Activated T-helper 17 cell treated with anti-CD3 and anti-CD28 coated beads, Interleukin-2, amount 50 U/mL, for 72 hours (primary cell): Measurements from ENCODE around the gene TNFRSF1B. TPM values are rescaled to one million over a fixed set of nuclear protein-coding genes. Genes with fewer than 3 reads are reported as not detected.

ENCODE experiments used
- ATAC-seq: fragments of 150-1000 bp; cut with Tn5 transposase; replicated peaks from 2 replicates; pipeline ENCODE4 v1.10.0; 2021; ENCODE audit warnings: mild to moderate bottlenecking, moderate library complexity
- H3K27ac Mint-ChIP-seq: one replicate; pipeline ENCODE4 v1.8.0; 2022; ENCODE audit warnings: mixed read lengths
- H3K27me3 Mint-ChIP-seq: one replicate; pipeline ENCODE4 v1.8.0; 2022; ENCODE audit warnings: mixed read lengths
- H3K36me3 Mint-ChIP-seq: one replicate; pipeline ENCODE4 v1.8.0; 2022; ENCODE audit warnings: low read depth, mild to moderate bottlenecking, mixed read lengths
- H3K4me1 Mint-ChIP-seq: one replicate; pipeline ENCODE4 v1.8.0; 2022; ENCODE audit warnings: mixed read lengths
- H3K4me3 Mint-ChIP-seq: one replicate; pipeline ENCODE4 v1.8.0; 2022; ENCODE audit warnings: mild to moderate bottlenecking, mixed read lengths
- H3K9me3 Mint-ChIP-seq: one replicate; pipeline ENCODE4 v1.8.0; 2022; ENCODE audit warnings: mixed read lengths
- total RNA-seq, 2 donors: library from RNA; stranded (reverse); gene quantifications; one replicate each; pipeline ENCODE4 v1.2.3, GENCODE V29; 2022

The TNFRSF1B gene
- total RNA-seq, 2 donors from 2014 or later: 291 to 379 TPM

DNA sequence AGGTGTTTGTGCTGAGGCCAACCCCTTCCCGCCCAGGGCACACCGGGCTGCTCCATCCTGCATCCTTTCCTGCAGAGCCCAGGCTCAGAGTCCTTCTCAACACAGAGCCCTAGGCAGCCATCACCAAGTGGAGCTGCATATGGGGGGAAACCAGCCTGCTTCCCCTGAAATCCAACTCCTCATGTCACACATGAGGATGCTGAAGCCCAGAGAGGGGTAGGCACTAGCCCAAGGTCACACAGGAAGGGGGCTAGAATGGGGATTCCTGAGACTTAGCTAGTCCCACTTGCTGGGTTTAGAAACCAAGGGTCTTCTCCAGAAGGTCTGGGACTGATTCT is 5.5 kb upstream of the TNFRSF1B start:
- ATAC-seq: no peak

DNA sequence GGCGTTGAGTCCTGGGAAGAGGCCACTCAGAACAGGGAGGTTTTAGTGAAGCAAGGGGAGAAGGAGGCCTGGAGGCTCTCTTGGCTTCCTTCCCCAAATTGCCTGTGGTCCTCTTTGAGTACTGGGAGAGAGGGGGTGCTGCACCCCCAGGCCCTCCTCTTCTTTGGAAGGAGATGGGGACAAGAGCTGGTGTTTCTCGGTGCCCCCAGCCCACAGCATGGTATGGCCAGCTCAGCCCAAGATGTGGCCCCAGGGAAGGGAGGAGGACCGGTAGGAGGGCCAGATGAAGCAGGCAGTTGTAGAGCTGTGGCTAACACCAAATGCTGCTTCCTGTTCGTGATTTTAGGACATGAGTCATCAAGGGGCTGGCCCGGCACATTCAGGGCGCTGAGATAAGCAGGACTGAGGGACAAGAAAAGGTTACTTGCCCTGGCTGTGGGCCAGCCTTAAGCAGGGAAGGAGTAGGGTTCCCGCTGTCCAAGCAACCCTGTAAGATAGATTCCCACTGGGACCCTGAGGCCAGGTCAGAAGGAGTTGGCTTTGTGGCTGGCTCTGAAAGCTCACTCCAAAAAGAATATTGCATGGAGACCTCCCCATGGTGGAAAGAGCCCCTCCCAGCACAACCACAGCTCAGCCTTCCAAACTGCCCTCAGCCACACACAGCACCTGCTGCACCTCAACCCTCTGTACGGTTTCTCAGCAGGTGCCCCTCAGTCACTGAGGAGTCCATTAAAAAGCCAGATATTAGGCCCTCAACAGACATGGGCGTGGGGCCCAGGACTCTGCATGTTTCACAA is 4.9 kb upstream of the TNFRSF1B start:
- no peaks in the 10 kb centered on the region for H3K9me3 Mint-ChIP-seq
- H3K4me3 Mint-ChIP-seq: peak overlapping the region; percentile 78
- no peaks in the 10 kb centered on the region for H3K27me3 Mint-ChIP-seq
- H3K4me1 Mint-ChIP-seq: peaks cover 43% of the 10 kb centered on the region
- ATAC-seq: peak; percentile 78
- peaks cover 9% of the 10 kb centered on the region for H3K36me3 Mint-ChIP-seq
- peak overlapping the region; percentile 85 for H3K27ac Mint-ChIP-seq

More for the DNA sequence above, 5.5 kb upstream of the TNFRSF1B start:
- peaks cover 43% of the 10 kb centered on the region for H3K4me1 Mint-ChIP-seq
- peak overlapping the region; percentile 78 for H3K4me3 Mint-ChIP-seq
- no peaks in the 10 kb centered on the region for H3K9me3 Mint-ChIP-seq
- no peaks in the 10 kb centered on the region for H3K27me3 Mint-ChIP-seq
- H3K27ac Mint-ChIP-seq: peak overlapping the region; percentile 85
- peaks cover 5% of the 10 kb centered on the region for H3K36me3 Mint-ChIP-seq

DNA sequence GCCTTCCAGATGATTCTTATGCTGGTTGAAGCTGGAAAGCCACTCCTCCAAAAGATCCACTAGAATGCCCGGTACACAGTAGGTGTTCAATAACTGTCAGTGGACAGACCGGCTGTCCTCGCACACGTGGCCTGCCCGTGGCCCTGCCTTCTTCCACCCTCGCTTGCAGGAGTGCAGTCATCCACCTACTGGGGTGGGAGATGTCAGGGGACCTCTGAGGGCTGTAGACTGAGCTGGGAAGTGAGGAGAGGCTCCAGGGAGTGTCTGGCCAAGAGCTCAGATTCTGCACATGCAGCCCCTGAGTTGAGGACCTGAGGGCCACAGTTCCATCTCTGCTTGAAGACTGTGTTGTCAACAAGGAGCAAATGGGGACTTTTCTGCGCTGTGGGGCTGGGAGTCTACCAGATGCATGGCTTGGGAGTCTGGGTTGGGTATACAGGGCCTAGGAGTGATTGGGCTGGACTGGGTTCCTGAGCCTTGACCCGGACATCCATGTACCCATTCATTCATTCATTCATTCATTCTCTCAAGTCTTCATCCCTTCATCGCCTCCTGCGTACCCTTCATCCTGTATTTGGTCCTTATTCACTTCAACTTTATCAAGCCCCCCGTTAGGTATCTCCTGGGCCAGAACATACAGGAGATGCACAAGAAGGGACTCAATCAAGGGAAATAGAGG is 4.2 kb upstream of the TNFRSF1B start:
- H3K27ac Mint-ChIP-seq: peak overlapping the region; percentile 85
- ATAC-seq: no peak
- H3K27me3 Mint-ChIP-seq: no peaks in the 10 kb centered on the region
- H3K9me3 Mint-ChIP-seq: no peaks in the 10 kb centered on the region
- H3K36me3 Mint-ChIP-seq: peaks cover 13% of the 10 kb centered on the region
- peaks cover 36% of the 10 kb centered on the region for H3K4me1 Mint-ChIP-seq
- H3K4me3 Mint-ChIP-seq: peak overlapping the region; percentile 78

DNA sequence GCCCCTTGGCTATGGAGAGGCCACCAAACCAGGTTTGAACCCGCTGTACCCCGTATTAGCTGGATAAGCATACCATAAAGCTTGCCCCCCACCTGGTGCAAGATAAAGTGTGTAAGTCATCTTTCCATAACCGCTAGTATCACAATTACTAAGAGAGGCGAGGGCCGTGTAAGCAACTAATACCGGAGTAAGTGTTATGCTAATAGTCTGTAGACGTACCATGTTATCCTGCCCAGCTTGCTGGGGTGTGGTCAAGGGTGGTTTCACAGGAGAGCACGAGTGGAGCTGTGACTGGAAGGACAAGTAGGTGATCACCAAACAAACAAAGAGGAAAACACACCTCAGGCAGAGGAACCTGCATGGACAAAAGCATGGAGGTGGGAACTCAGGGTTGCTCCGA is 3.6 kb upstream of the TNFRSF1B start:
- Mint-ChIP-seq H3K9me3 (no peaks in the 10 kb centered on the region), H3K4me1 (peaks cover 30% of the 10 kb centered on the region), H3K27ac (peak overlapping the region; percentile 85), H3K4me3 (peak overlapping the region; percentile 78), H3K36me3 (peaks cover 19% of the 10 kb centered on the region), H3K27me3 (no peaks in the 10 kb centered on the region)
- ATAC-seq: peak; percentile 48

DNA sequence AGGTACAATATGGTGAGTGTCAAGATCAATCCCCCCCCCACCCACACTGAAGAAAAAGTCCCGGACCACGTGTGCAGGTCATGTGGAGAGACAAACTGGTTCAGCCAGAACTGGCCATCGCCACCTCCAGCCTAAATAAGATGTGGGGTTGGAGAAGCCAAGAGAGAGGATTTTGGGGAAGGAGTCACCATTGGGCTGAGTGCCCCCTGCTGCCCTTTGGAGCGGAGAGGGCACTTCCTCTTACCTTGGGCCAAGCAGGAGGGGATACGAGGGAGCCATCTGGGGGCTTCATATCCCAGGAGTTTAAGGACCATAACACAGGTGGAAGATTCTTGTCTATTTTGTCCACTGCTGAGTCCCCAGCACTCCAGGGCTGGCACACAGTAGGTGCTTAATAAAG is 2.6 kb upstream of the TNFRSF1B start:
- peaks cover 29% of the 10 kb centered on the region for H3K36me3 Mint-ChIP-seq
- peak overlapping the region; percentile 85 for H3K27ac Mint-ChIP-seq
- H3K4me3 Mint-ChIP-seq: peak overlapping the region; percentile 78
- H3K4me1 Mint-ChIP-seq: peaks cover 30% of the 10 kb centered on the region
- H3K27me3 Mint-ChIP-seq: no peaks in the 10 kb centered on the region
- no peaks in the 10 kb centered on the region for H3K9me3 Mint-ChIP-seq
- ATAC-seq: no peak

DNA sequence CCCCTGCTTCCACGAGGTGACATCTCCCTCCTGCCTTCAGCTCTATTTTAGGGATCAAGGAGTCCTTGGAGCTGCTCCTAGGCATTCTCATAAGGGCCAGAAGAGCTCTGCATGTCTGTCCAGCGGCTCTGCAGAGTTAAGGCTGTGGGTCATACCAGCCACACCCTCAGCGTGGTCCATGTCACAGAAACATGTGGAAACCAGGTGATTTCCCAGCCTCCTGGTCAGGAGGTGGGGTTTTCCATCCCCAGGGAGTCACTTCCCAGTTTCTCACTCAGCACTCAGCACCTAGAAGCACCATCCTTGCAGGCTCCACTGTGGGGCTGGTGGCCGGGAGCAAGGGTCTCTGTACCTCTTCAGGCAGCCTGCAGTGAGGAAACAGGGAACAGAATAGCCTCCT is 1.4 kb upstream of the TNFRSF1B start:
- peaks cover 40% of the 10 kb centered on the region for H3K36me3 Mint-ChIP-seq
- no peaks in the 10 kb centered on the region for H3K9me3 Mint-ChIP-seq
- H3K27me3 Mint-ChIP-seq: no peaks in the 10 kb centered on the region
- ATAC-seq: no peak
- peaks cover 32% of the 10 kb centered on the region for H3K4me1 Mint-ChIP-seq
- H3K27ac Mint-ChIP-seq: no peak overlapping the region
- peak overlapping the region; percentile 78 for H3K4me3 Mint-ChIP-seq

DNA sequence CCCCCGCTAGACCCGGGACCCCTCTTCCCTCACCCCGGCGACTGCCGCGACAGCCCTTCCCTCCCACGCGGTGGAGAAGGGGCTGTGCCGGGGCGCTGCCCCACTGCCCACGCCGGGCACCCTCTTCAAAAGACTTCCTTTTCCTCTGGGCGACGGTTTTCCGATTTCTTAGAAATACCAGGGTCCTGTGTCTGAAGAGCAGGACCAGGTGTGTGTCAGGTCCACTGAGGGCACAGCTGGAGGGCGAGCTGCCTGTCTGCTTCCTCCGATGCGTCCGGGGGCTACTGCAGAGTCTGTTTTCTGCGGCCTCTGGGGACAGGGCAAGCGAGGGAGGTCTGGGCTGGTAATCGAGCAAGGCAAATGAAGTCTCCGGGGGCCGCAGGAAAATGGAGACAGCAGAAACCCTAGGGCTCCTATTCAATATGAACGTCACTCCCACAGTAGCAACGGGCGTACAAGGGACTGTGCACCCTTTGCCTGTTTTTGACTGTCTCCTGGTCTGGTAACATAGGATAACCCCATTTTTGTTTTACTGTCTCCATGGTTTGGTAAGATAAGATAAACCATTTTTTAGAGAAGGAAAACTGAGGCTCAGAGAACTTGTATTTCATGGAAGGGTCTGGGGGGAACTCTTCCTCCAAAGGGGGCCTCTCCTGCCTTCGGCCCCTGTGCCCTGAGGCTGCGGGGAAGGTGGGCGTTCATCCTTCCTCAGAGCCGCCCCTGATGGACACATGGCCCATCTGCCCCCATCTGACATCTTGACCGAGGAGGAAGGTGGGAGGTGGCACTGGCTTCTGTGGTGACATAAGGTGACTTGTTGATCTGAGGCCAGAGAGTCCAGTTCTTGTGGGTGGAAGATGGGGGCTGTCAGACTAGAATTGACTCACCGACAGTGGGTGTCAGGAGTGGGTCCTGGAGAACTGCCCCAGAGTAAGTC is 970 bp downstream of the TNFRSF1B start:
- H3K9me3 Mint-ChIP-seq: peaks cover 5% of the 10 kb centered on the region
- peak overlapping the region; percentile 95 for H3K27ac Mint-ChIP-seq
- peaks cover 29% of the 10 kb centered on the region for H3K4me1 Mint-ChIP-seq
- H3K27me3 Mint-ChIP-seq: no peaks in the 10 kb centered on the region
- ATAC-seq: no peak
- peak overlapping the region; percentile 95 for H3K4me3 Mint-ChIP-seq
- peaks cover 65% of the 10 kb centered on the region for H3K36me3 Mint-ChIP-seq

DNA sequence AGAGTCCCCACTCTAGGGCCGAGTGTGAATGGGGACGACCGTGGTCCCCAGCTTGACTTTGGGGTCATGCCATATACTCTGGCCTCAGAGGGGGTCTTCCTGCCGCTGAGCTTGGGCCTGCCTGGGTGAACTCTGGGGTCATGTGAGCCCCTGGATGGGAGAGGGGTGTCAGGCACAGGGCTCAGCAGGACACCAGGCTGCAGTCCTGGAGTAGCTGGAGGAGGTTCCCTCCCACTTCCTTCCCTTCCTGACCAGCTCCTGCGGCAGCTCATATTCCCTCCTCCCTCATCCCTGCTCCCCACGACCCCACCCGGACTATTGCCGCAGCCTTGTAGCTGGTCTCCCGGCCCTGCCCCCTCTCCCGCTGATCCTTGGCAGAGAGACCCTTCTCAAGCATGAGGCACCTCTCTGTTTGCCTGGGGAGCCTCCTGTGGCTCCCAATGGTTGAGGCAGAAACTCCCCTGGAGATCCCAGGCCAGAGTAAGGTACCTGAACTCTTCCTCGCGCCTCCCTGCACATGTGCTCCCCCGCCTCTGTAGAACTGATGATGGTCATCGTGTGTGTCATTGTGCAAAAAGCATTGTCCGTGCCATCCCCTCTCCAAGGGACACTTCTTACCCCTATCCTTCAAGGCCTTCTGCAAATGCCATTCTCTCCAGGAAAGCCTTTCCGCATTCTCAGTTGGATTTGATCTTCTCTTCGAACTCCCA is 1.8 kb downstream of the TNFRSF1B start:
- peak overlapping the region; percentile 95 for H3K4me3 Mint-ChIP-seq
- H3K27ac Mint-ChIP-seq: peak overlapping the region; percentile 95
- ATAC-seq: no peak
- H3K9me3 Mint-ChIP-seq: peaks cover 5% of the 10 kb centered on the region
- H3K4me1 Mint-ChIP-seq: peaks cover 28% of the 10 kb centered on the region
- H3K27me3 Mint-ChIP-seq: no peaks in the 10 kb centered on the region
- H3K36me3 Mint-ChIP-seq: peaks cover 73% of the 10 kb centered on the region

DNA sequence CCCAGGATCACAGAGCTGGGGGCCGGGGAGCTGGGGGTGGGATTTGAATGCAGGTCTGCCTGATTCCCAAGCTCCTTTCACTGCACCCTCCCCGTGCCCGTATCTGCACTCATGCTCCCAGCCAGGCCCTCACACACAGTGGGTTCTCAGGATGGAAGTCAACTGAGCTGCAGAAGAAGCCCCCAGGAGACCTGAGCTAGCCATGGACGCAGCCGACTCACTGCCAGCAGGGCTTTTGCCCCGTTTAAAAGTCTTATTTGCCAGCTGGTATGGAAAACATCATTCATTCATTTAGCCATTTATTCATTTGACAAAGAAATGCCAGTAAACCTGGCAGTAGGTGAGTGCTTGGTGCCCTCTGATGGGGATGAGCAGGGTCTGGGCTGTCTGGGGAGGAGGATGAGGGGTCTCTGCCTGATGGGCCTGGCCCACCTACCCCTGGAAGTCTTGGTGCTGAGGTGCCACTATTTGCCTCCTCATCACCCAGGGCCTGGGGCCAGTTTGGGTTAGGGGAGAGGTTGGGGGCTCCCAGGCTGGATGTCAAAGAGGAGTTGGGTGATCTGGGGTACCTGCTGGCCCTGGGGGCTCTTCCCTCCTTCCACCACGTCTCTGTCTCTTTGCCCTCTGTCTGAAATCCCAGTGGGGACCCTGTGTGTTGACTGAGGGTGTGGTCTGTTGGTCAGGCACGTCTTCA is 2.8 kb downstream of the TNFRSF1B start:
- Mint-ChIP-seq H3K4me3 (peak overlapping the region; percentile 95), H3K27ac (peak overlapping the region; percentile 95), H3K27me3 (no peaks in the 10 kb centered on the region), H3K36me3 (peaks cover 83% of the 10 kb centered on the region), H3K4me1 (peaks cover 34% of the 10 kb centered on the region), H3K9me3 (peaks cover 5% of the 10 kb centered on the region)
- no peak for ATAC-seq

DNA sequence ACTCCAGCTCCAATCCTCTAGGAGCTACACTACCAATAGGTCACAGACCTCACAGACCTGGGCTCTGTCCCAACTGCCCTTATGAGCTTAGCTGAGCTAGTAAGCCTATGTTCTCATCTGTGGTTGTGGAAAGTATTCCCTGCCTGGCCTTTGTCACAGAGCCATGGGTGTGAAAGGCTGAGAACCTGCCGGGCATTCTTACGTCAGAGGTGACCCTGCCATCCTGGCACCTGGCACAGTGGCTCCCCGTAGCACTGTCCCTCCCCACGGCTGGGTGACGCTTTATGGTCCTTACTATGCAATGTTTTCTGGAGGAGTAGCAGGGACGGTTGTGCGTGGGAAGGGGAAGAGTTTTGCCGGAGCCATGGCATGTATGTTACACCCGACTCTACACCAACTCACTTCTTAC is 3.5 kb downstream of the TNFRSF1B start:
- peak overlapping the region; percentile 95 for H3K4me3 Mint-ChIP-seq
- H3K9me3 Mint-ChIP-seq: peaks cover 5% of the 10 kb centered on the region
- H3K27ac Mint-ChIP-seq: peak overlapping the region; percentile 85
- H3K4me1 Mint-ChIP-seq: peaks cover 38% of the 10 kb centered on the region
- no peaks in the 10 kb centered on the region for H3K27me3 Mint-ChIP-seq
- peaks cover 90% of the 10 kb centered on the region for H3K36me3 Mint-ChIP-seq
- no peak for ATAC-seq

DNA sequence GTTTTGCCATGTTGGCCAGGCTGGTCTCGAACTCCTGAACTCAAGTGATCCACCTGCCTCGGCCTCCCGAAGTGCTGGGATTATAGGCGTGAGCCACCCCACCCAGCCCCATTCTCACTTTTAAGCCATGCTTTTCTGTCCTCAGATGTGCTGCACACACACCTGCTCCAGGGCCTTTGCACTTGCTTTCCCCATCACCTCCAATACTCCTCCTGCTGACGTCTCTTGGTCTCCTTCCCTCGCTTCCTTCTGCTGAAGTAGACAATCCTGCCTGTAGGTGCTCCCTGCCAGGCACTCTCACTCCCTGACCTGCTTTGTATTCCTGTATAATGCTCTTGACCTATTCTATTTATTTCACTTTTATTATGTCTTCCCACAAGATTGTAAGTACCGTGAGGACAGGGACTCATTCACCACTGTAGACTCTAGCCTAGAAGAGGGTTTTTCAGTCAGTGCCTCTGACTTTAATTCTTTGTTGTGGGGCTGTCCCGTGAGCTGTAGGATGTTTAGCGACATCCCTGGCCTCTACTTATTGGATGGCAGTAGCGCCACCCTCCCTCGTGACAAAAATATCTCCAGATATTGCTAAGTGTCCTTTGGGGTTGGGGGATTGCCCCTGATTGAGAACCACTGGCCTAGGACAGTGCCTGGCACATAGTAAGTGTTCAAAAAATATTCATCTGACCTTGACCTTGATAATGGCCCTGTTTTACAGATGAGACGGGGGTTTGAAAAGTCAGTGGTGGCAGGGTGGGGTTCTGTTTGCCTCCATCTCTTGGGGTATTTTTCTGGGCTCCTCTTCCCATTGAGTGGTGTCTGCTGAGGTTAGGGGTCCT is 4.6 kb downstream of the TNFRSF1B start:
- Mint-ChIP-seq H3K9me3 (peaks cover 5% of the 10 kb centered on the region), H3K36me3 (peaks cover 95% of the 10 kb centered on the region), H3K27ac (peak overlapping the region; percentile 73), H3K4me3 (peak overlapping the region; percentile 95), H3K27me3 (no peaks in the 10 kb centered on the region), H3K4me1 (peaks cover 48% of the 10 kb centered on the region)
- ATAC-seq: peak; percentile 71

DNA sequence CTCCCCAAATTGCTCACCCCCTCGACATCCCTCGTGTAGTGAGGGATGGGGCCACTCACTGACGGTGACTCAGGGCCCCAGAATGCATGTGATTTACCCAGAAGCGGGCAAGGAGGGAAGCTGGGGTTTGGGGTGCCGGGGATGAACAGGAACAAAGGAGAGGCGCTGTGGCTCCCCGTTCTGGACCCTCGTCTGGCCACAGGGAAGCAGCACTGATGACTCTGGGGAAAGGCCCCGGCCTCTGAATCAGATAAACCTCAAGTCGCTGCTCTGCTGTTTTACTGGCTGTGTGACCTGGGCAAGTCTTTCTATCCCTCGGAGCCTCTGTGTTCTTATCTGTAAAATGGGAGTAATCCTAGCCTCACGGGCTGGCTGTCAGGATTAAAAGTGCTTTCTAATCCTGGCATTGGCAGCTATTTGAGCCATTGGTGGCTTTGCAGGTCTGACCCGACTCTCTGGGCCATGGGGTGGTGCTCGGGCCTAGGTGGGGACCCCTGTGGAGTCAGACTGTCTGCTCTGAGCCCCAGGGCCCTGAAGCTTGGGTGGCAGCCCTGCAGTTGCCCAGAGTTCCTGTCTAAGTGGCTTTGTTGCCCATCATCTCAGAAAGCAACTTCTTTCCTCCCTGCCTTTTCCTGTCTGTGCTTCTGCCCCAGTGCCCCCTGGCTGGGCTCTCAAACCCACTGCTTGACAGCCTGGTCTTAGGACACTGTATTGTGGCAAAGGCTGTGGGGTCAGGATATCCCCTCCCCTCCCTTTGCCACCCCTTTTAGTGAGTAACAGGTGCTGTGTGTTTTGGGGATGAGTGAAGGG is 5.5 kb downstream of the TNFRSF1B start:
- peak overlapping the region; percentile 73 for H3K27ac Mint-ChIP-seq
- H3K4me3 Mint-ChIP-seq: peak overlapping the region; percentile 95
- peaks cover 5% of the 10 kb centered on the region for H3K9me3 Mint-ChIP-seq
- peak; percentile 67 for ATAC-seq
- H3K4me1 Mint-ChIP-seq: peaks cover 53% of the 10 kb centered on the region
- peaks cover 100% of the 10 kb centered on the region for H3K36me3 Mint-ChIP-seq
- H3K27me3 Mint-ChIP-seq: no peaks in the 10 kb centered on the region
